Thoracic aorta (tissue), 2 donors: Measurements from ENCODE around the gene DLX3. TPM values are rescaled to one million over a fixed set of nuclear protein-coding genes. Genes with fewer than 3 reads are reported as not detected.
A peak's percentile ranks its signal among the peaks of the same experiment; 100 is the strongest.

ENCODE experiments used
- ATAC-seq: fragments of 150-250 bp; one replicate; pipeline ENCODE4 v1.8.0; 2017; ENCODE audit warnings: low read depth; ENCODE audit not compliant: insufficient number of reproducible peaks, low FRiP score
- DNase-seq: peaks from one replicate; pipeline ENCODE4 v3.0.0-alpha.2; 2020; ENCODE audit warnings: low spot score
- H3K27ac ChIP-seq, 2 donors: fragments of 200-600 bp; sonication (generic); 1 replicate in 1 of 2; 2 replicates in 1 of 2; pipeline ENCODE4 v1.5.1; 2016; ENCODE audit warnings: mild to moderate bottlenecking in 2 of 2, moderate library complexity in 2 of 2
- H3K27me3 ChIP-seq: fragments of 200-600 bp; sonication (generic); replicated peaks from 2 replicates; pipeline ENCODE4 v1.6.0; 2016; ENCODE audit warnings: mild to moderate bottlenecking; ENCODE audit not compliant: insufficient read depth
- H3K36me3 ChIP-seq: fragments of 200-600 bp; sonication (generic); one replicate; pipeline ENCODE4 v1.5.1; 2016
- H3K4me1 ChIP-seq, 2 donors: fragments of 200-600 bp; sonication (generic); 1 replicate in 1 of 2; 2 replicates in 1 of 2; pipeline versions ENCODE4 v1.5.1 to v1.6.0; 2016; ENCODE audit warnings: low read depth in 2 of 2, mild to moderate bottlenecking in 1 of 2; ENCODE audit not compliant: control insufficient read depth in 1 of 2
- H3K4me3 ChIP-seq: fragments of 200-600 bp; sonication (generic); 2 replicates; pipeline ENCODE4 v1.5.1; 2016; ENCODE audit warnings: mild to moderate bottlenecking
- H3K9me3 ChIP-seq: fragments of 200-600 bp; sonication (generic); 2 replicates; pipeline ENCODE4 v1.5.1; 2016
- total RNA-seq, 2 donors: library from RNA; depleted of rRNA; stranded (reverse); fragments of >200 nt; gene quantifications; one replicate each; pipeline versions ENCODE4 v1.1.0 to v1.2.3, GENCODE V29; 2016
- TF ChIP-seq, protein P1 (sequence below): fragments of 200-600 bp; sonication (generic); IDR thresholded peaks from one replicate; pipeline ENCODE4 v1.5.1; 2019; ENCODE audit warnings: antibody characterized with exemption

Gene DLX3
- total RNA-seq, 2 donors from 2014 or later: 0.54 TPM; not detected in 1

DNA sequence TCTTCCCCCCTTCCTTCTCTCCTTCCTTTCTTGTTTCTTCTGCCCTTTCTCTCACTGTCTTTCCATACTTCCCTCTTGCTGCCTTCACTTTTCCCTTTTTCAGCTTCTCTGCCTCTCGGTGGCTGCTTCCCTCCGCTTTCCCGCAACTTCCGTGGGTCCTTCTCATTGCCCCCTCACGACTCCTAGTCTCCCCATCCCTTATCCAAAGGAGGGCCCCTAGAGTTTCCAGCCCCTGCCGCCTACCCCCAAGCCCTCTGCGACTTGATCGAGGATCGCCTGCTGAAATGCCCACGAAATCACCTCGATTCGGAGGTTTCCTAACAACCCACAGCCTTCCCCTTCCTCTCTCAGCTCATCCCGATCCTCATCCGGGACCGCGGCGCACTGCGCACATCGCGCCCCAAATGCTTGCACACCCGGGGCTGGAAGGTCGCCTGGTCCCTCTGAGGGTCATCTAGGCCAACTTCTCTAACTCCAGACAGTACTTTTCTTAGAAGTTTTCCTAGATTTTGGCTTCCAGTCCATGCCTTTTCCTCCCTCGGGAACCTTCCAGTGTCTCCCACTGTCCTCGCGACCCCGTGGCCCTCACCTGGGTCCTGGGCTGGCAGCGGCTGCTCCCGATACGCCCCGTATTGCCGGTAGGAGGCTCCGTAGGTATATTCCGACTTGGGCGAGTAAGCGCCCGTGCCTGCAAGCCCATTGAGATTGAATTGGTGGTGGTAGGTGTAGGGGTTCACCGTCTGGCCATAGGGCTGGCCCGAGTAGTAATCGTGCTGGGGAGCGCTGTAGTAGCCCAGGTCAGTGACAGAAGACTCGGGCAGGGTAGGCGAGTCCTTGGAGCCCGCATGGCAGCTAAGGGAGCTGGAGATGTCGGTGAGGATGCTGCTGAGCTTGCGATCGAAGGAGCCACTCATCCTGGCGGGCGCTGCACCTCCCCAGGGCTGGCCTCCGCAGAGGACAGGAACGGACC is 654 bp downstream of the DLX3 start:
- peak overlapping the region; percentile 69 for H3K4me3 ChIP-seq
- peaks cover 17 to 38% of the 10 kb centered on the region in 2 donors for H3K4me1 ChIP-seq
- ATAC-seq (no peak), DNase-seq (no peak)
- H3K36me3 ChIP-seq: no peaks in the 10 kb centered on the region
- no peak overlapping the region for H3K27ac ChIP-seq
- no peaks in the 10 kb centered on the region for H3K9me3 ChIP-seq
- TF ChIP-seq, protein P1, sequence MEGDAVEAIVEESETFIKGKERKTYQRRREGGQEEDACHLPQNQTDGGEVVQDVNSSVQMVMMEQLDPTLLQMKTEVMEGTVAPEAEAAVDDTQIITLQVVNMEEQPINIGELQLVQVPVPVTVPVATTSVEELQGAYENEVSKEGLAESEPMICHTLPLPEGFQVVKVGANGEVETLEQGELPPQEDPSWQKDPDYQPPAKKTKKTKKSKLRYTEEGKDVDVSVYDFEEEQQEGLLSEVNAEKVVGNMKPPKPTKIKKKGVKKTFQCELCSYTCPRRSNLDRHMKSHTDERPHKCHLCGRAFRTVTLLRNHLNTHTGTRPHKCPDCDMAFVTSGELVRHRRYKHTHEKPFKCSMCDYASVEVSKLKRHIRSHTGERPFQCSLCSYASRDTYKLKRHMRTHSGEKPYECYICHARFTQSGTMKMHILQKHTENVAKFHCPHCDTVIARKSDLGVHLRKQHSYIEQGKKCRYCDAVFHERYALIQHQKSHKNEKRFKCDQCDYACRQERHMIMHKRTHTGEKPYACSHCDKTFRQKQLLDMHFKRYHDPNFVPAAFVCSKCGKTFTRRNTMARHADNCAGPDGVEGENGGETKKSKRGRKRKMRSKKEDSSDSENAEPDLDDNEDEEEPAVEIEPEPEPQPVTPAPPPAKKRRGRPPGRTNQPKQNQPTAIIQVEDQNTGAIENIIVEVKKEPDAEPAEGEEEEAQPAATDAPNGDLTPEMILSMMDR: no peak
- peaks cover 23% of the 10 kb centered on the region for H3K27me3 ChIP-seq

DNA sequence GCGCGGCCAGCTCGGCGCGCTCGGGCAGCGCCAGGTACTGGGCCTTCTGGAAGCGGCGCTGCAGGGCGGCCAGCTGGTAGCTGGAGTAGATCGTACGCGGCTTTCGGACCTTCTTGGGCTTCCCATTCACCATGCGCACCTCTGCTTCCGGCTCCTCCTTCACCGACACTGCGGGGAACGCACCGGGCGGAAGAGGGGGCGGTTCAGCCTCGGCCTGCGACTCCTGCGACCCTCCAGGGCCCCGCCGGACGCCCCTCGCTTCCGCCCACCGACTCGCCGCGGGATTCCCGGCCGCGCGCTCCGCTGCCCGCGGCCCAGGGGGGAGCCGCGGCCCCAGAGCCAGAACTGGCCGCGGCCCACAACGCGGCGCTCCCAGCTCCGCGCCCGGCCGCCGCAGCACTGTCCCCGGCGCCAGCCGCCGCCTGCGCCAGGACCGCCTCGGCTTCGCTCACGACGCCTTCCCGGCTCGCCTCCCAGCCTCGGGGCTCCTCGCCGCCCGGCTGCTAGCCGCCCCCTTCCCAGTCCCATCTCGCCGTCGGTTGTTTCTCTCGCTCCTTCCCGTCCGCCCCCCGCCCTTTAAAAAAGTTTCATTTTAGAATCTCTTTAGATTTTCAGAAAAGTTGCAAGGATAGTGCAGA is 1.5 kb downstream of the DLX3 start:
- Histone ChIP-seq H3K4me1 (peaks cover 17 to 38% of the 10 kb centered on the region in 2 donors), H3K9me3 (no peaks in the 10 kb centered on the region), H3K27ac (no peak overlapping the region), H3K27me3 (peaks cover 23% of the 10 kb centered on the region), H3K36me3 (no peaks in the 10 kb centered on the region), H3K4me3 (peak overlapping the region; percentile 69)
- DNase-seq (no peak), ATAC-seq (no peak)
- TF ChIP-seq, protein P1: no peak

DNA sequence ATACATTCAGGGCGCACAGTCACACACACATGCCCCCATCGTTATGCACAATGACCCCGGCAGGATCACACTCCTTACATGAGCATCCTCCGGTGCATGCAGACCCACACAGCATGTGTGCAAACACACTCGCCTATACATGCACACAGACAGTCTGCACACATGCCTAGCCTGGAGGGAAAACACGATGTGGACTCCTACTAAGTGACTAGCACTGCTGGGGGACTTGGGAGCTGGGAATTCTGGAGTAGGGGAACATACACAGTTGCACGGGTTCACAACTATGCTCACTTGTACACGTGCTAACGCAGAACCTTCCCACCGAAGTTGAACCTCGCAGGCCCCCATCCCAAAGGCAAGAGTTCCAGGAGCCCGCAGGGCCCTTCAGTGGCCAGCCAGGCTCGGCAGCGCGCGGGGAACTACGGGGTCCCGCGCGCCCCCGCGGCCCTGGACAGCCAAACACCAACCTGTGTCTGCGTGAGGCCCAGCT is 2.0 kb downstream of the DLX3 start:
- DNase-seq (no peak), ATAC-seq (no peak)
- Histone ChIP-seq H3K27ac (no peak overlapping the region), H3K27me3 (peaks cover 23% of the 10 kb centered on the region), H3K4me1 (peaks cover 17 to 41% of the 10 kb centered on the region in 2 donors), H3K36me3 (no peaks in the 10 kb centered on the region), H3K9me3 (no peaks in the 10 kb centered on the region), H3K4me3 (peak overlapping the region; percentile 69)
- TF ChIP-seq, protein P1: no peak

DNA sequence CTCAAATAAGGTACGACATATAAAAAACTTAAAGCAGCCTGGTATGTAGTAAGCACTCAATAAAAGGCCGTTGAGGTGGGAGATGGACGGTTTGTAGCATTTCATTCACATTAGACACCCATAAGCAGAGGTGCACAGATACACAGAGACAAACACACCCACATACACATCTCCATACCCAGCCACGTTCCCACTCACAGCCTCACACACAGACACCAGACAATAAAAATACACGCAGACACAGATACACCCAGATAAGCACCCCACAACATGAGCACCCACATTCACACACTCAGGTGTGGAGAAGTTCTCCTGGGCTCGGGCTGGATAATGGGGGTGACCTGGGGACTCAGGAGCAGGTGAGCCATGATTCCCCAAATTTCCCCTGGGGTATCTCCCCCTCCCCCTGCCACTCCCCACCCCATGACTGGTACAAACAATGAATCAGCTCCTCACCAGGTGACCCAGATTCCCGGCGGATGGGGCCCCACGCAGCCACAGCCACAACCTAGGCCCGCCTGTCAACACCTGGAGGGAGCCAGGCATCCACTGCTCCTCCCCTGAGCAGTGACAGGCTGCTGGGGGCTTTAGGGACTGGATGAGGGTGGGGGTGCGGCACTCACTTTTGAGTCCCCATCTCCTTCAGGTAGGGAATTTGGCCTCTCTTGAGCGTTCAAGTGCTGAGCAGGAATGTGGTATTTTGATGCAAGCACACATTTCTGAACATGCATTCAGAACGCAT is 2.7 kb downstream of the DLX3 start:
- DNase-seq (no peak), ATAC-seq (no peak)
- H3K27me3 ChIP-seq: peaks cover 21% of the 10 kb centered on the region
- TF ChIP-seq, protein P1: no peak
- no peak overlapping the region for H3K27ac ChIP-seq
- H3K36me3 ChIP-seq: no peaks in the 10 kb centered on the region
- no peak overlapping the region for H3K4me3 ChIP-seq
- peaks cover 17 to 46% of the 10 kb centered on the region in 2 donors for H3K4me1 ChIP-seq
- H3K9me3 ChIP-seq: no peaks in the 10 kb centered on the region
